GM12891 (cell line): ENCODE data around the gene RIMS1.

Experiments used
- POLR2AphosphoS5 ChIP-seq: IDR thresholded peaks from 2 replicates; pipeline ENCODE4 v1.6.1; 2011; ENCODE audit warnings: low read depth, low read length, control low read depth
- SPI1 ChIP-seq: IDR thresholded peaks from 2 replicates; pipeline ENCODE4 v1.6.1; 2011; ENCODE audit warnings: low read depth, low read length, control low read depth
- TAF1 ChIP-seq: IDR thresholded peaks from 2 replicates; pipeline ENCODE4 v1.6.1; 2011; ENCODE audit warnings: low read depth, low read length, control low read depth

- TF ChIP-seq TAF1 (no peak), POLR2AphosphoS5 (no peak), SPI1 (no peak)
Observed at GRCh38 chr6:72363844-72364740, 477.7 kb downstream of the RIMS1 start.
